ENCODE data around the gene TES. TPM values are rescaled to one million over a fixed set of nuclear protein-coding genes. Genes with fewer than 3 reads are reported as not detected.

TES gene
- total RNA-seq, 2 donors from 2014 or later, result 107 to 108 TPM

- peak overlapping the region; percentile 92 for H3K27ac Mint-ChIP-seq
- H3K27me3 Mint-ChIP-seq, result no peaks in the 10 kb centered on the region
- H3K4me1 Mint-ChIP-seq, result peaks cover 45% of the 10 kb centered on the region
- DNase-seq (no peak), ATAC-seq (peak; percentile 61)
- peaks cover 2% of the 10 kb centered on the region for H3K36me3 Mint-ChIP-seq (ENCODE audit: low read depth)
- H3K4me3 Mint-ChIP-seq, result peak overlapping the region; percentile 76
- H3K9me3 ChIP-seq (ENCODE audit: control insufficient read depth, low read length, poor library complexity, severe bottlenecking), result no peaks in the 10 kb centered on the region
Measured at GRCh38 chr7:116230191-116231005, 20.1 kb downstream of the TES start.

DNA sequence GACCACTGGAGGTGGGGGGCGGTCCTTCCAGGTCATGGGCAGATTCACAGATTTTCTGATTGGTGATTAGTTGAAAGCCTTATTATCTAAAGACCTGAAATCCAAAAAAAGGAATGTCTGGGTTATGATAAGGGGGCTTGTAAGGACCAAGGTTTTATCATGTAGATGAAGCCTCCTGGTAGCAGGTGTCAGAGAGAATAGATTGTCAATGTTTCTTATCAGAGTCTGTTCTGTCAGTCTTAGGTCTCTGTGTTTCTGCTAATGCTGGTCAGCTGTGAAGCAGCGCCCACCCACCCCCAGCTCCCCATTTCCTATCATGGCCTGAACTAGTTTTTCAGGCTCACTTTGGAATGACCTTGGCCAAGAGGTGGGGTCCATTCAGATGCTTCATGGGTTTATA, 21.2 kb downstream of the TES start:
- peaks cover 2% of the 10 kb centered on the region for H3K36me3 Mint-ChIP-seq (ENCODE audit: low read depth)
- no peak overlapping the region for H3K4me3 Mint-ChIP-seq
- peaks cover 43% of the 10 kb centered on the region for H3K4me1 Mint-ChIP-seq
- H3K27ac Mint-ChIP-seq, result peak overlapping the region; percentile 92
- no peaks in the 10 kb centered on the region for H3K27me3 Mint-ChIP-seq
- ATAC-seq, result no peak
- no peaks in the 10 kb centered on the region for H3K9me3 ChIP-seq (ENCODE audit: control insufficient read depth, low read length, poor library complexity, severe bottlenecking)
- DNase-seq, result no peak

DNA sequence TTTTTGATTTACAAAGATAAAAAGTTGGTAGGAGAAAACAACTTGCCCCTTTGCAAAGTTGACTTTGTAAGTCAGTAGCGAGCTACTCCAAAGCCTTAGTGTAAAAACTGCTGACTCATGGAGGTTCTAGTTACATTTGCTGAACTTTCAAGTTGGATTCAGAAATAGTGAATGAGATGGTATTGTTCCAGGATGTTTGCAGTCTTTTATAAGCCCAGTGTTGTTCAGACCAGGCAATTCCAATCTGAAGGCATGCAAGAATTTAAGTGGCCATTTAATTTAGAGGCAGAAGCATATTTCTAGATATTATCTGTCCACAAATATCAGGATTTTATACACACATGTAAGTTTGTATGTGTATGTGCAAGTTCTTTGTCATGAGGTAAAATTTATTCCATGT, 21.6 kb downstream of the TES start:
- no peaks in the 10 kb centered on the region for H3K9me3 ChIP-seq (ENCODE audit: control insufficient read depth, low read length, poor library complexity, severe bottlenecking)
- no peak for DNase-seq
- peak overlapping the region; percentile 92 for H3K27ac Mint-ChIP-seq
- no peak overlapping the region for H3K4me3 Mint-ChIP-seq
- no peak for ATAC-seq
- no peaks in the 10 kb centered on the region for H3K36me3 Mint-ChIP-seq (ENCODE audit: low read depth)
- H3K27me3 Mint-ChIP-seq, result no peaks in the 10 kb centered on the region
- H3K4me1 Mint-ChIP-seq, result peaks cover 40% of the 10 kb centered on the region

- no peak for ATAC-seq
- H3K4me1 Mint-ChIP-seq, result peaks cover 41% of the 10 kb centered on the region
- H3K4me3 Mint-ChIP-seq, result no peak overlapping the region
- no peaks in the 10 kb centered on the region for H3K9me3 ChIP-seq (ENCODE audit: control insufficient read depth, low read length, poor library complexity, severe bottlenecking)
- DNase-seq, result no peak
- H3K27ac Mint-ChIP-seq, result peak overlapping the region; percentile 92
- H3K36me3 Mint-ChIP-seq (ENCODE audit: low read depth), result no peaks in the 10 kb centered on the region
- no peaks in the 10 kb centered on the region for H3K27me3 Mint-ChIP-seq
Measured at GRCh38 chr7:116232350-116232749, 22.0 kb downstream of the TES start.

DNA sequence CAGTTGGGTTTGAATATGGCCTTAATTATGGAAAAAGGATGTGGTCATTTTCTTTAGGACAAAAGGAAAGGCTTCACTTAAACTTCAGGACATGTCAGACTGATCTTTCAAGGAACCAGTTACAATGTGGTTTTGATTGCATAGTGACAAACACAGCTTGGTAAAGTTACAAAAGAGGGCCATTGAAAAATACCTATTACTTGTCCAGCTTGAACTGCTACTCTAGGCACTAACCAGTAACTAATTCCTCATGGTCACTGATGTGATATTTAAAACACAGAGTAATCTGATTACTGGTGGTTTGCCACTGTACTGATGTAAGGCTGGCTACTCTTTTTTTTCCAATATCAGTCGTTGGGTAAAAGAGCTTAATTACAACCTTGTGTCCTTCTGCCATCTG, 22.6 kb downstream of the TES start:
- DNase-seq (no peak), ATAC-seq (no peak)
- Mint-ChIP-seq H3K27ac (peak overlapping the region; percentile 67), H3K27me3 (no peaks in the 10 kb centered on the region), H3K4me1 (peaks cover 41% of the 10 kb centered on the region), H3K4me3 (no peak overlapping the region), H3K36me3 (ENCODE audit: low read depth) (peaks cover 2% of the 10 kb centered on the region)
- H3K9me3 ChIP-seq (ENCODE audit: control insufficient read depth, low read length, poor library complexity, severe bottlenecking), result no peaks in the 10 kb centered on the region

DNA sequence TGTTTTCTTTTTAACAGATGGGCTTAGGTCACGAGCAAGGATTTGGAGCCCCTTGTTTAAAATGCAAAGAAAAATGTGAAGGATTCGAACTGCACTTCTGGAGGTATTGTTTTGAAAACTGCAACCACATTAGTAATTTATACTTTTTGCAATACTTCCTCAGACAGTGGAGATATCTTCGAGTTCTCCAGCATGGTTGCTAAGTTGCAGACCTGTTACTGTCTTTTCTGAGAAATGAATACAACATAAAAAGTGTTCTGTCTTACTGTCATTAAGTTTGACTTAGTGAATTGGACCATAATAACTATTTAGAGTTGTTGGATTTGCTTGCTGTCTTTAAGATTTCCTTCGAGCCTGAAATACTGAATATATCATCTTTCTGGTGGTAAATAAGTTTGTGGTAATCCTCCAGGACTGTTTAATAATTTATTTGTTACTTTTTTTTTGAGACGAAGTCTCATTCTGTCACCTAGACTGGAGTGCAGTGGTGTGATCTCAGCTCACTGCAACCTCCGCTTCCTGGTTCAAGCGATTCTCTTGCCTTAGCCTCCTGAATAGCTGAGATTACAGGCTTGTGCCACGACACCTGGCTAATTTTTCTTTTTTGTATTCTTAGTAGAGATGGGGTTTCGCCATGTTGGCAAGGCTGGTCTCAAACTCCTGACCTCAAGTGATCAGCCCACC, 24.3 kb downstream of the TES start:
- DNase-seq, result no peak
- no peaks in the 10 kb centered on the region for H3K9me3 ChIP-seq (ENCODE audit: control insufficient read depth, low read length, poor library complexity, severe bottlenecking)
- peaks cover 43% of the 10 kb centered on the region for H3K4me1 Mint-ChIP-seq
- peak overlapping the region; percentile 19 for H3K4me3 Mint-ChIP-seq
- H3K27me3 Mint-ChIP-seq, result no peaks in the 10 kb centered on the region
- H3K27ac Mint-ChIP-seq, result peak overlapping the region; percentile 67
- no peak for ATAC-seq
- H3K36me3 Mint-ChIP-seq (ENCODE audit: low read depth), result peaks cover 2% of the 10 kb centered on the region

GRCh38 chr7:116235380-116235779, 25.0 kb downstream of the TES start:
- peak; percentile 11 for ATAC-seq
- Mint-ChIP-seq H3K4me3 (no peak overlapping the region), H3K27ac (peak overlapping the region; percentile 67), H3K36me3 (ENCODE audit: low read depth) (peaks cover 2% of the 10 kb centered on the region), H3K4me1 (peaks cover 37% of the 10 kb centered on the region), H3K27me3 (no peaks in the 10 kb centered on the region)
- H3K9me3 ChIP-seq (ENCODE audit: control insufficient read depth, low read length, poor library complexity, severe bottlenecking), result no peaks in the 10 kb centered on the region
- DNase-seq, result no peak

DNA sequence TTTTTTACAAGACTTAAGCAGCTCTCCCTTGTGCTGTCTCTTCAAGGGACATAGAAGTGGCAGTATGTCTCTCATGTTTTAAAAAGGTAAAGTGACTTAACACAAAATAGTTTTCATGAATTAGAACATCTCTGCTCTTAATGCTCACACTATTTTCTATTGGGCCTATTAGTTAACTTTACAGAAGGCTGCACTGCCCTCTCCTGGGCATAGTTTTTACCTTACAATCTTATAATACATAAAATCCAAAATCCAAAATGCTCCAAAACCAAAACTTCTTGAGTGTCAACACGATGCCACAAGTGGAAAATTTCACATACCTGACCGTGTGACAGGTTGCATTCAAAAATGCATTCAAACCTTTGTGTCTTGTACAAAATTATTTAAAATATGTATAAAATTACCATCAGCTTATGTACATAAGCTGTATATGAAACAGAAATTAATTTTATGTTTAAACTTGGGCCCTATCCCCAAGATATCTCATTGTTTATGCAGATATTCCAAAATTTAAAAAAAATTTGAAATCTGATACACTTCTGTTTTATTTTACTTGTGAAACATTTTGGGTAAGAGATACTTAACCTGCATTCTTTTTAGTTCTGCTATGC, 25.8 kb downstream of the TES start:
- H3K36me3 Mint-ChIP-seq (ENCODE audit: low read depth), result peaks cover 2% of the 10 kb centered on the region
- H3K27ac Mint-ChIP-seq, result peak overlapping the region; percentile 19
- H3K4me1 Mint-ChIP-seq, result peaks cover 32% of the 10 kb centered on the region

DNA sequence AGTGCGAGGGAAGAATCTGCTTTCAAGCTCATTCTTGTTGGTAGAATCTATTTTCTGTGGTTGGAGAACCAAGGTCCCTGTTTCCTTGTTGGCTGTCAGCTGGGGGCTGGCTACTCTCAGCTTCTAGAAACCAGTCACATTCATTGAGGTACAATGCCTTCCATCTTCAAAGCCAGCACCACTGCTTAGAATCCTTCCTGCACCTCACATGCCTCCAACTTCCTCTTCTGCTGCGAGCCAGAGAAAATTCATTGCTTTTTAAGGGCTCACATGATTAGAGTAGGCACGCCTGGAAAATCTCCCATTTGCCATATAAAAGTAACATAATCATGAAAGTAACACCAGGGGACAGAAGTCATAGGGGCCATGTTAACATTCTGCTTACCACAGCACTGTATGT, 28.7 kb downstream of the TES start:
- H3K9me3 ChIP-seq (ENCODE audit: control insufficient read depth, low read length, poor library complexity, severe bottlenecking), result no peaks in the 10 kb centered on the region
- no peak overlapping the region for H3K4me3 Mint-ChIP-seq
- DNase-seq (no peak), ATAC-seq (no peak)
- H3K27me3 Mint-ChIP-seq, result no peaks in the 10 kb centered on the region
- H3K27ac Mint-ChIP-seq, result peak overlapping the region; percentile 61
- peaks cover 6% of the 10 kb centered on the region for H3K36me3 Mint-ChIP-seq (ENCODE audit: low read depth)
- H3K4me1 Mint-ChIP-seq, result peaks cover 30% of the 10 kb centered on the region

More for the DNA sequence above, 25.8 kb downstream of the TES start:
- no peaks in the 10 kb centered on the region for H3K9me3 ChIP-seq (ENCODE audit: control insufficient read depth, low read length, poor library complexity, severe bottlenecking)
- Mint-ChIP-seq H3K4me3 (no peak overlapping the region), H3K27me3 (no peaks in the 10 kb centered on the region)
- peak; percentile 16 to 31 (median 23) for DNase-seq
- peak; percentile 83 for ATAC-seq

- Mint-ChIP-seq H3K27ac (peak overlapping the region; percentile 61), H3K4me1 (peaks cover 27% of the 10 kb centered on the region), H3K4me3 (no peak overlapping the region), H3K36me3 (ENCODE audit: low read depth) (peaks cover 6% of the 10 kb centered on the region), H3K27me3 (no peaks in the 10 kb centered on the region)
- no peaks in the 10 kb centered on the region for H3K9me3 ChIP-seq (ENCODE audit: control insufficient read depth, low read length, poor library complexity, severe bottlenecking)
- DNase-seq, result no peak
- ATAC-seq, result no peak
Measured at GRCh38 chr7:116239434-116239833, 29.1 kb downstream of the TES start.

DNA sequence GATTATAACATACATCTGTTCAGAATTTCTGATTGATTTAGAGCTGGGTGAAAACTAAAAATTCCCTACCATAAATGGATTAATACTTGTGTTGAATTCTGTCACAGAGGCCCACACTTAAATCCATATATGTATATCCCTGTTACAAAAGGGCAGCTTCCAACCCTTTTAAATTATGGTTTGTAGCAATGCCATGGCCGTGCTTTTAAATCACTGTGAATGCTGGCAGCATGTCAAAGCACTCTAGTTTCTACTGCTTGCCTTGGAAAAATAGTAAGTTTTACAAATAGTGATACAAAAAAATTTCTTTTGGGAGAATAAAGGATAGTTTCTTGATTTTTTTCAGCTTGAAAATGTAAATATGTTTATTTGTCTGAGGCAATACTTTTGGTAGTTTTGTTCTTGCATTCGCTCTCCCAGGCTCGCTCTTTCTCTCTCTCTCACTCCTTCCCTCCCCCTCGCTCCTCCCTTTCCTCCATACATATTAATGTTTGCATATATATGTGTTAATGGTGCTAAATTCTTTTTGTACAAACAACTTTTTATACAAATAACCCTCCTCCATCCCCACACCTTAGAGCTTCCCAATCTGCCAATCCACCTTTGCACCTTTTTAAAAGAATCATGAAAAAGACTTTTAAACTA, 29.8 kb downstream of the TES start:
- Mint-ChIP-seq H3K27me3 (no peaks in the 10 kb centered on the region), H3K4me1 (peaks cover 29% of the 10 kb centered on the region), H3K4me3 (no peak overlapping the region), H3K36me3 (ENCODE audit: low read depth) (peaks cover 6% of the 10 kb centered on the region), H3K27ac (peak overlapping the region; percentile 14)
- DNase-seq (no peak), ATAC-seq (no peak)
- no peaks in the 10 kb centered on the region for H3K9me3 ChIP-seq (ENCODE audit: control insufficient read depth, low read length, poor library complexity, severe bottlenecking)

GRCh38 chr7:116241291-116241690, 31.0 kb downstream of the TES start:
- Mint-ChIP-seq H3K36me3 (ENCODE audit: low read depth) (peaks cover 14% of the 10 kb centered on the region), H3K4me3 (no peak overlapping the region)
- DNase-seq, result no peak

DNA sequence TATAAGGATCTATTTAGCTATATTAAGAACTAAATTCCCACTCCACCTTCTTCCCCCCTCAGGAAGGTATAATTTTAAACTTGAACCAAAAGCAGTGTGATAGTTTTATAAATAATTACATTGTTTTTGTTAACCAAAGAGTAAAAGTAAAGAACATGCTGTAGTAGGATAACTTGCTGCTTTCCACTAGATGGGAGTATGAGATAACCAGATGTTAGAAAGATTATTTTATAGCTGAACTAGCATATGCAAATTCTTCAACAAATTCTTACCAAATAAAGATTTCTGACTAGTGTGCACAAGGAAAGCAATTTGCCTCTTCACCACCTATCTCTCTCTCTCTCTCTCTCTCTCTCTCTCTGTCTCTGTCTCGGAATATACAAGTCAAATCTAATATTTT, 31.8 kb downstream of the TES start:
- Mint-ChIP-seq H3K4me1 (peaks cover 38% of the 10 kb centered on the region), H3K27ac (no peak overlapping the region), H3K4me3 (no peak overlapping the region), H3K36me3 (ENCODE audit: low read depth) (peaks cover 18% of the 10 kb centered on the region), H3K27me3 (no peaks in the 10 kb centered on the region)
- DNase-seq (no peak), ATAC-seq (no peak)
- no peaks in the 10 kb centered on the region for H3K9me3 ChIP-seq (ENCODE audit: control insufficient read depth, low read length, poor library complexity, severe bottlenecking)

More at GRCh38 chr7:116241291-116241690, 31.0 kb downstream of the TES start:
- H3K27ac Mint-ChIP-seq, result peak overlapping the region; percentile 14
- no peak for ATAC-seq
- H3K4me1 Mint-ChIP-seq, result peaks cover 33% of the 10 kb centered on the region
- H3K9me3 ChIP-seq (ENCODE audit: control insufficient read depth, low read length, poor library complexity, severe bottlenecking), result no peaks in the 10 kb centered on the region
- H3K27me3 Mint-ChIP-seq, result no peaks in the 10 kb centered on the region
